HUES6 (cell line): ENCODE results near the gene PCDH11X.
"Not testable (repeated sequence)": the region's sequence is repeated elsewhere in the genome, so short reads cannot be mapped to it uniquely, and the experiment has no call there.

Experiments used
- H3K27ac ChIP-seq: 2 replicates; pipeline ENCODE4 v1.7.0; 2013; ENCODE audit warnings: low read depth, mild to moderate bottlenecking, low read length, inconsistent platforms
- H3K27me3 ChIP-seq: 2 replicates; pipeline ENCODE4 v1.6.1; 2013; ENCODE audit warnings: low read length; ENCODE audit not compliant: control insufficient read depth, insufficient read depth
- H3K36me3 ChIP-seq: 2 replicates; pipeline ENCODE4 v1.6.1; 2013; ENCODE audit warnings: low read length; ENCODE audit not compliant: control insufficient read depth, insufficient read depth
- H3K4me1 ChIP-seq: 2 replicates; pipeline ENCODE4 v1.6.1; 2013; ENCODE audit warnings: low read length; ENCODE audit not compliant: control insufficient read depth, insufficient read depth
- H3K4me3 ChIP-seq: 2 replicates; pipeline ENCODE4 v1.5.1; 2013; ENCODE audit warnings: low read depth, low read length
- H3K9ac ChIP-seq: one replicate; pipeline ENCODE4 v1.6.1; 2013; ENCODE audit warnings: mild to moderate bottlenecking, low read length
- H3K9me3 ChIP-seq: 2 replicates; pipeline ENCODE4 v1.6.1; 2013; ENCODE audit warnings: low read depth, low read length; ENCODE audit not compliant: control insufficient read depth, insufficient read depth

The PCDH11X gene, protein sequence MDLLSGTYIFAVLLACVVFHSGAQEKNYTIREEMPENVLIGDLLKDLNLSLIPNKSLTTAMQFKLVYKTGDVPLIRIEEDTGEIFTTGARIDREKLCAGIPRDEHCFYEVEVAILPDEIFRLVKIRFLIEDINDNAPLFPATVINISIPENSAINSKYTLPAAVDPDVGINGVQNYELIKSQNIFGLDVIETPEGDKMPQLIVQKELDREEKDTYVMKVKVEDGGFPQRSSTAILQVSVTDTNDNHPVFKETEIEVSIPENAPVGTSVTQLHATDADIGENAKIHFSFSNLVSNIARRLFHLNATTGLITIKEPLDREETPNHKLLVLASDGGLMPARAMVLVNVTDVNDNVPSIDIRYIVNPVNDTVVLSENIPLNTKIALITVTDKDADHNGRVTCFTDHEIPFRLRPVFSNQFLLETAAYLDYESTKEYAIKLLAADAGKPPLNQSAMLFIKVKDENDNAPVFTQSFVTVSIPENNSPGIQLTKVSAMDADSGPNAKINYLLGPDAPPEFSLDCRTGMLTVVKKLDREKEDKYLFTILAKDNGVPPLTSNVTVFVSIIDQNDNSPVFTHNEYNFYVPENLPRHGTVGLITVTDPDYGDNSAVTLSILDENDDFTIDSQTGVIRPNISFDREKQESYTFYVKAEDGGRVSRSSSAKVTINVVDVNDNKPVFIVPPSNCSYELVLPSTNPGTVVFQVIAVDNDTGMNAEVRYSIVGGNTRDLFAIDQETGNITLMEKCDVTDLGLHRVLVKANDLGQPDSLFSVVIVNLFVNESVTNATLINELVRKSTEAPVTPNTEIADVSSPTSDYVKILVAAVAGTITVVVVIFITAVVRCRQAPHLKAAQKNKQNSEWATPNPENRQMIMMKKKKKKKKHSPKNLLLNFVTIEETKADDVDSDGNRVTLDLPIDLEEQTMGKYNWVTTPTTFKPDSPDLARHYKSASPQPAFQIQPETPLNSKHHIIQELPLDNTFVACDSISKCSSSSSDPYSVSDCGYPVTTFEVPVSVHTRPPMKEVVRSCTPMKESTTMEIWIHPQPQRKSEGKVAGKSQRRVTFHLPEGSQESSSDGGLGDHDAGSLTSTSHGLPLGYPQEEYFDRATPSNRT (N-terminal part only)

GRCh38 chrX:91779135-91779534 lies at the start of gene PCDH11X:
PCDH11X (plus strand) TSS chrX:91779375; CDS start chrX:91835505, 56,130 bp downstream.
- peaks cover 42% of the 10 kb centered on the region for H3K27me3 ChIP-seq
- not testable (repeated sequence) for H3K27ac ChIP-seq, H3K9me3 ChIP-seq, H3K36me3 ChIP-seq, H3K4me1 ChIP-seq
- peak within 1 kb of the TSS; percentile 84 for H3K9ac ChIP-seq
- peak within 1 kb of the TSS; percentile 63 for H3K4me3 ChIP-seq

DNA sequence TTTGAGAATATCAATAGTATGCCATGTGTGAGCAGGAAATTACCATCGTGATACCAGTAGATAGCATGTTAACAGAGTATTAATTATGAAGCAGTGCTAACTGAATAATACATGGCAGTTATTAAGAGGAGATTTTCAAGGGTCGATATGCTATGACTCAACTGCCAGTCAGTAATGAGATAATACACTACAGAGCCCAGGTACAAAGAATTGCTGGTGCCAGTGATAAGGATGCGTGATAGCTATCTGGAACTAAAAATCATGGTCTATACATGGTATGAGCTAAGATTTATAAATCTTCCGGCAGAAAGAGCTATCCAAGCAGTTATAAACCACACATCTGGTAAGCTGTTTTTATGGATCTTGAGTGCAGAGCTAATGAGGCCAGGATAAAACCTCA lies 31.7 kb upstream of the PCDH11X start:
- not testable (repeated sequence) for H3K27me3 ChIP-seq, H3K4me1 ChIP-seq, H3K4me3 ChIP-seq

DNA sequence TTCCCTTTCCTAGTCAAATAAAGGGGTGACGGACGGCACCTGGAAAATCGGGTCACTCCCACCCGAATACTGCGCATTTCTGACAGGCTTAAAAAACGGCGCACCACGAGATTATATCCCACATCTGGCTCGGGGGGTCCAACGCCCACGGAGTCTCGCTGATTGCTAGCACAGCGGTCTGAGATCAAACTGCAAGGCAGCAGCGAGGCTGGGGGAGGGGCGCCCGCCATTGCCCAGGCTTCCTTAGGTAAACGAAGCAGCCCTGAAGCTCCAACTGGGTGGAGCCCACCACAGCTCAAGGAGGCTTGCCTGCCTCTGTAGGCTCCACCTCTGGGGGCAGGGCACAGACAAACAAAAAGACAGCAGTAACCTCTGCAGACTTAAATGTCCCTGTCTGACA lies 26.2 kb upstream of the PCDH11X start:
- H3K36me3 ChIP-seq, H3K9me3 ChIP-seq, H3K4me1 ChIP-seq, H3K27ac ChIP-seq, H3K27me3 ChIP-seq: not testable (repeated sequence)
- Histone ChIP-seq H3K9ac (peak overlapping the region; percentile 53), H3K4me3 (peak overlapping the region; percentile 51)

More for the DNA sequence above, 31.7 kb upstream of the PCDH11X start:
- not testable (repeated sequence) for H3K36me3 ChIP-seq, H3K9me3 ChIP-seq, H3K9ac ChIP-seq, H3K27ac ChIP-seq

- not testable (repeated sequence) for H3K9ac ChIP-seq, H3K27ac ChIP-seq, H3K4me3 ChIP-seq, H3K27me3 ChIP-seq, H3K9me3 ChIP-seq, H3K36me3 ChIP-seq, H3K4me1 ChIP-seq
Observed at GRCh38 chrX:91770619-91771488, 8.3 kb upstream of the PCDH11X start.

DNA sequence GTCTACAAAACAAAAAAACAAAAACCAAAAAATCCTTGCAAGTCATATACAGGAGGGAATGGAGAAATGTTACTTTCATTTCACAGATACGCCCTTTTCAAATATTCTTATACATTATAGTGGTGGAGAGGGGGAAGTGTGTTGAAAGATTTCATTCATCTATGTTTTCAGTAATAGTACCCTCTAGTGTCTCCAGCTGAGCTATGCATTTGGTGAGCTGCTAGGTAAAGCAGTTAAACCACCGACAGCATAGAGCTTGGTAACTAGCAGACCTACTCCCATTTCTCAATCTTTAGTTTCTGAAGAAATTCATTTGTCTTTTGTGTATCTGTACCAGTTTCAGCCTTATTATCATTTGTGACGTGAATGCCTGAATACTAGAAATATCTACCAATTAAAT lies 5.2 kb upstream of the PCDH11X start:
- H3K9me3 ChIP-seq, H3K36me3 ChIP-seq, H3K27ac ChIP-seq, H3K9ac ChIP-seq, H3K4me3 ChIP-seq, H3K4me1 ChIP-seq: not testable (repeated sequence)
- H3K27me3 ChIP-seq: peaks cover 15% of the 10 kb centered on the region

DNA sequence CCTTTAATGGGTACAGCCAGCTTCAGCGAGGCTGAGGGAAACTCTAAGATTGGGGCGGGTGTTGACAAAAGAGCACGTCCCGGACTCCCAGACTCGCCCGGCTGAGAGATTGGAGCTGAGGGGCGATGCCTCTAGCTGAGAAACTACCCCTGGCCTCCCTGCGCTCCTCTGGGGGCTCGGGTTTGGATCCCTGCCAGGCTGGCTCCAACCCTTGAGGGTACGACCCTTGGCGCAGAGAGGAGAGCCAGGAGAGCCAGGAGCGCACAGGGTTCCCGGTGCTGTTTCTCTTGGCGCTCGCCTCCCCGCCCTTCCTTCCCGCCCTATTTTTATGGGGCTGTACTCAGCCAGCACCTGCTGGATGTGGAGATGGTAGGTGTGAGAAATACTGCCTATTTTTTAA lies 833 bp downstream of the PCDH11X start:
- not testable (repeated sequence) for H3K27ac ChIP-seq, H3K4me1 ChIP-seq, H3K36me3 ChIP-seq, H3K9me3 ChIP-seq
- H3K27me3 ChIP-seq: peaks cover 45% of the 10 kb centered on the region
- peak overlapping the region; percentile 84 for H3K9ac ChIP-seq
- H3K4me3 ChIP-seq: peak overlapping the region; percentile 63

DNA sequence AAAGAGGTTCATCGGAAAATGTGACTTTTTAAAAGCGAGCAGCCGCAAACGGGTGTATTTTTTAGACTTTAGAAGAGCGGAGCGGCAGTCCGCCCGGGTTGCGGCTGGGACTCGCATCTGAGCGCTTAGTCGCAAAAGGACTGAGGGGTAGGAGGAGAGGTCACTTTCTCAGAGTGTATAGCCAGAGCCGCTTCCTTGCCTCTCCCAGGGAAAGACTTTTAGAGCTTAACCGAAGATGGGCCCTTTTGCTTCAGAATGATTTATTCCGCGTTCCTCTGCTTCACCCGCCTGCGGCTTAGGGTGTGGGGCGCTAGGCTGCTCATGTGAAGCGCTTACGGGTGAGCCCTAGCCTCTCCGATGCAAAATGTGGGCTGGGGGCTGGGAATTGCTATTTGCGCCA lies 1.5 kb downstream of the PCDH11X start:
- not testable (repeated sequence) for H3K27ac ChIP-seq, H3K9me3 ChIP-seq, H3K4me1 ChIP-seq, H3K36me3 ChIP-seq
- H3K9ac ChIP-seq: peak overlapping the region; percentile 70
- H3K4me3 ChIP-seq: peak overlapping the region; percentile 63
- H3K27me3 ChIP-seq: peaks cover 45% of the 10 kb centered on the region

- H3K4me1 ChIP-seq, H3K9me3 ChIP-seq, H3K36me3 ChIP-seq, H3K27ac ChIP-seq: not testable (repeated sequence)
- Histone ChIP-seq H3K27me3 (peaks cover 45% of the 10 kb centered on the region), H3K9ac (peak overlapping the region; percentile 43), H3K4me3 (peak overlapping the region; percentile 63)
Observed at GRCh38 chrX:91781553-91782298, 2.6 kb downstream of the PCDH11X start.

DNA sequence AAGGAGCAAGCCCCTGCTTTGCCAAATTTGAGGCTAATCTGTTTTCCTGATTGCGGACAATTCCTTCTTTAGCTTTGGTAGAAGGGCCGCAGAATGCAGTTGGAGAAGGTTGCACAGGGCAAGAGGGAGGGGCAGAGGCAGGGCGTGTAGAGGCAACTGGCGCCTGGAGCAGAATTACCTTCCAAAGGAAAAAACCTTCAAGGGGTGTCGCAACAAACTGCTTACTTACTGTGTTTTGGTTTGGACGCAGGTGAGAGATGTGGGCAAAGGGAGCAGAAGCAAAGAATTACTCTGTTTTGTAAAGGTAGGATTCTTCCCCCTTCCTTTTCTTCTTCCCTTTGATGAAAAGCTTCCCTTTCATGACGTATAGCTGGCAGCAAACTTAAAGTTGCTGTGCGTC lies 3.6 kb downstream of the PCDH11X start:
- not testable (repeated sequence) for H3K36me3 ChIP-seq, H3K9ac ChIP-seq, H3K4me1 ChIP-seq, H3K9me3 ChIP-seq, H3K27ac ChIP-seq
- Histone ChIP-seq H3K4me3 (peak overlapping the region; percentile 63), H3K27me3 (peaks cover 37% of the 10 kb centered on the region)

GRCh38 chrX:91817537-91817936 lies 38.4 kb downstream of the PCDH11X start:
- H3K9me3 ChIP-seq, H3K4me3 ChIP-seq, H3K4me1 ChIP-seq, H3K27ac ChIP-seq, H3K36me3 ChIP-seq, H3K9ac ChIP-seq, H3K27me3 ChIP-seq: not testable (repeated sequence)
